T-helper 9 cell (primary cell): ENCODE measurements around the gene CHKB.
"Not testable (repeated sequence)": the region's sequence is repeated elsewhere in the genome, so short reads cannot be mapped to it uniquely, and the experiment has no call there.

ENCODE experiments used
- DNase-seq: peaks from one replicate; pipeline ENCODE4 v3.0.0-alpha.2; 2020
- total RNA-seq, 2 donors: gene quantifications; one replicate each; lab custom pipeline; 2026; lab: John Stamatoyannopoulos, UW

CHKB gene, protein sequence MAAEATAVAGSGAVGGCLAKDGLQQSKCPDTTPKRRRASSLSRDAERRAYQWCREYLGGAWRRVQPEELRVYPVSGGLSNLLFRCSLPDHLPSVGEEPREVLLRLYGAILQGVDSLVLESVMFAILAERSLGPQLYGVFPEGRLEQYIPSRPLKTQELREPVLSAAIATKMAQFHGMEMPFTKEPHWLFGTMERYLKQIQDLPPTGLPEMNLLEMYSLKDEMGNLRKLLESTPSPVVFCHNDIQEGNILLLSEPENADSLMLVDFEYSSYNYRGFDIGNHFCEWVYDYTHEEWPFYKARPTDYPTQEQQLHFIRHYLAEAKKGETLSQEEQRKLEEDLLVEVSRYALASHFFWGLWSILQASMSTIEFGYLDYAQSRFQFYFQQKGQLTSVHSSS
- 2.0 to 2.4 reads per million in 2 donors for total RNA-seq

DNA sequence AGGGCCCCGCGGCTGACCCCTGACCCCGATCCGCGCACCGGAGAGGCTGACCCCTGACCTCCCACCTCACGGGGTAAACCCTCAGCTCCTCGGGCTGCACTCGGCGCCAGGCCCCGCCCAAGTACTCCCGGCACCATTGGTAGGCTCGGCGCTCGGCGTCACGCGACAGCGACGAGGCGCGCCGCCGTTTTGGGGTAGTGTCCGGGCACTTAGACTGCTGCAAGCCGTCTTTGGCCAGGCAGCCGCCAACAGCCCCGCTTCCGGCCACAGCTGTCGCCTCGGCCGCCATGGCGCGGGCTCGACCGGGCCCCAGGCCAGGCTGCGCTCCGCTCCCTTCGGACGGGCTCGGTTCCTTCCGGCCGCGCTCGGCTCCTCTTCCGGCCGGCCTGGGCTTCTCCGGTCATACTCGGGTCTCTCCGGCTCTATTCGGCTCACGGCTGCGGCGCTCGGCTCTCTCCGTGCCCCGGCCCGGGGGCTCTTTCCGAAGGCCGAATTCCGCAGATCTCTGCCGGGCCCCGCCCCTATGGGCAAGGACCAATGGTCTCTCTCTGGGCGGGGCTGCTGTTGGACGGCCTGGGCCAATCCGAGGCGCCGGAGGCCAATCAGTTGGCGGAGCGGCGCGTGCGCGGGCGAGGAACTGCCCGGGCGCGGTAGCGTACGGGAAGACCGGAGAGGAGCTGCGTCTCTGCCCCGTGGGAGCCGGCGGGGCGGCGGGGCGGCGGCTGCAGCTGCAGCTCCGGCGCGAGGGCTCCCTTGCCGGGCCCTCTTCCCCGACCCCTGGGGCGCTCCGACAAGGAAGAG lies at the start of gene CHKB:
CHKB (minus strand) TSS at position 357 of the 801 bp plus-strand sequence; CDS start at position 289, 68 bp downstream.
- peak; percentile 97 for DNase-seq

DNA sequence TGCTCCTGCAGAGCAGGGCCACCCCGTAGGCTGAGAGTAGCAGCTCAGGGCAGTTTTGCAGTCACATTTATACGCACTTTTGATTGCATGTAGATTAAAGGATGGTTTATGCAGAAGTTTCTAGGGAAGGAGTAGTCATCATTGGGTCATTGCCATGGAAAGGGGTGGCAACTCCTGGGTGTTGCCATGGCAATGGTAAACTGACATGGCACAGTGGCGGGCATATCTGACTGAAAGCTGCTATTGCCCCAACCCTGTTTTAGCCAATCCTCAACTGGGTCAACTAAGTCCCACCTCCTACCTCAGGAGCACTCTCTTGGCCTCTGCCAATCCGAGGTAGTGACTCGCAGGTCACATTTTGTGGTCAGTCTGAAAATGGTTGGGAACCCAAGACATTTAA lies 47.7 kb upstream of the CHKB start:
- no peak for DNase-seq

DNA sequence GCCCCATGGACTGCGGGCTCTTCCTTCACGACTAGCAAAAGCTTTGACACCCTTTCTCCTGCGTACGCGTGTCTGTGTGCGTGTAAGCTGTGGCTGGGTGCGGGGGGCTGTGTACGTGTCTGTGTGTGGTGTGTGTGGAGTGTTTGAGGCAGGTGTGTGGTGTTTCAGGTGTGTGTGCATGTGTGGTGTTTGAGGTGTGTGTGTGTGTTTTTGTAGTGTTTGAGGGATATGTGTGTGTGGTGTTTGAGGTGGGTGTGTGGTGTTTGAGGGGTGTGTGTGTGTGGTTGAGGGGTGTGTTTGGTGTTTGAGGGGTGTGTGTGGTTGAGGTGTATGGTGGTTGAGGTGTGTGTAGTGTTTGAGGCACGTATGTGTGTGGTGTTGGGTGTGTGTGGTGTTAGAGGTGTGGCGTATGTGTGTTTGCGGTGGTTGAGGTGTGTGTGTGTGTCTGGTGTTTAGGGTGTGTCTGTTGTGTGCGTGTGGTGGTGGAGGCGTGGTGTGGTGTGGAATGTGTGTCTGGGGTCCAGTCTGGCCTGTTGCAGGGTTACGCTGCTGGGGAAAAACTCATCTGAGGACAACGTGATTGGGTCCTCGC lies 46.0 kb upstream of the CHKB start:
- no peak for DNase-seq

DNA sequence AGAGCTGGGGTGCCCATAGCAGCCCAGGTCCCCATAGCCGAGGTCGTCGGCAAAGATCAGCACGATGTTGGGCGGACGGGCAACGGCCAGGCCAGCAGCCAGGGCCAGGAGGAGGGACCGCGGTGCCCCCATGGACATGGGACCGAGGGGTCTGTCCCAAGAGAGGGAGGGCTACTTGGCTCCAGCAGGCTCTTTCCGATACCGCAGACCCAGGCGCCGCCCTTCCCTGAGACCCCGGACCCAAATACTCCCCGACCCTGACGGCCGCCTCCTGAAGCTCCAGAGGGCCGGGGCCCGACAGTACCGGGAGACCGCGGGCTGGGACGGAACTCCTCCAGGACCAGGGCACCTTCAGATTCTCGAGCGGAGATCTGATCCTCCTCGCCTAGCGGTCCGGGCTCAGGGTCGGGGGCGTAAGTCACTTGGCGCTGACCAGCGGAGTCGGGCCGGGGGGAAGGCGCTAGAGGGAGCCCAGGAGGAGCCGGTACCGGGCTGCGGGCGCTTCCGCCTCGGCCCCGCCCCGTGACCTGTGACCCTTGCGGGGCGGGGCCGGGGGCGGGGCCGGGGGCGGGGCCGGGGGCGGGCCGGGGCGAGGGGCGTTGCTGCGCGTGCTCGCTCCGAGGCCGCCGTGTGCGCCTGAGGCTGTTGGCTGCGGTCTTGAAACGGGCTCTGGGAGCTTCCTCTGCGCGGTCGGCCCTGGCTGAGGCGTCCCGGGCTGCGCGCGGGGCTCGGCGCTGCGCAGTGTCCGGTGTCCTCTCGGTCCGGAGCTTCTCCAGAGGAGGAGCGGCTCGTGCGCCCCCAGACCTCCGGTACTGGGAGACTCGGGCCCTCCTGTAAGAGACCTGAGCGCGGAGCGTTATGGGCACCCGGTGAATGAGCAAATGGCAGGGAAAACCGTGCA lies 45.2 kb upstream of the CHKB start, which contains the start of gene ARSA:
ARSA (minus strand) TSS at position 511 of the 901 bp plus-strand sequence; CDS start at position 138, 373 bp downstream.
- peak; percentile 67 for DNase-seq

DNA sequence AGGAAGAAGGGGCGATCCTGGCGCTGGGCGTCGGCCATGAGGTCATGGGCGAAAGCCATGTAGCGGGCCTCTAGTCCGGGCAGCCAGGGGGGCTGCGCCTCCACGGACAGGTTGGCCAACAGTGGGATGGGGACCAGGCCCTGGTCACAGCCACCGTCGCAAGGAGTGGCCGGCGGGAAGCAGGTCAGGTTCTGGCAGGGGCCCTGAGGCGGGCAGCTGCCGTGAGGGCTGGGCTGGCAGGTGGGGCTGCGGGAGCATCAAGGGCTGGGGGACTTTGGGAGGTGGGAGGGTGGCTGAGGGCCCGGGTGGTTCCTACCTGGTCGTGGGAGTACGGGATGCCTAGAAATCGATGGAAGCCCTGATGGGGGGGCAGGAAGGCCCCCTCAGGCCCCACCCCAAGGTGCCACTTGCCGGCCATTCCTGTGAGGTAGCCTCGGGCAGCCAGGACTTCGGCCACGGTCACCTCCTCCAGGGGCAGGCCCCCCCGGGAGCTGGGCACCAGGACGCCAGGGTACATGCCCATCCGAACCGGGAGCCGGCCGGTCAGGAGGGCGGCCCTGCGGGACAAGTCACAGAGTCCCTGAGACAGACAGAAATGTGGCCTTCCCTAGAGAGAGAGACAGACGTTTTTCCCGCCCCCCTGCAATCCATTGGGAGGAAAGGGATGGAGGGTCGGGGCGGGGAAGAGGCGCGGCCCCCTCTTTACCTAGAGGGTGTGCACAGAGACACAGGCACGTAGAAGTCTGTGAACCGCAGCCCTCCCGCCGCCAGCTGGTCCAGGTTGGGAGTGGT lies 44.4 kb upstream of the CHKB start:
- DNase-seq, result no peak

DNA sequence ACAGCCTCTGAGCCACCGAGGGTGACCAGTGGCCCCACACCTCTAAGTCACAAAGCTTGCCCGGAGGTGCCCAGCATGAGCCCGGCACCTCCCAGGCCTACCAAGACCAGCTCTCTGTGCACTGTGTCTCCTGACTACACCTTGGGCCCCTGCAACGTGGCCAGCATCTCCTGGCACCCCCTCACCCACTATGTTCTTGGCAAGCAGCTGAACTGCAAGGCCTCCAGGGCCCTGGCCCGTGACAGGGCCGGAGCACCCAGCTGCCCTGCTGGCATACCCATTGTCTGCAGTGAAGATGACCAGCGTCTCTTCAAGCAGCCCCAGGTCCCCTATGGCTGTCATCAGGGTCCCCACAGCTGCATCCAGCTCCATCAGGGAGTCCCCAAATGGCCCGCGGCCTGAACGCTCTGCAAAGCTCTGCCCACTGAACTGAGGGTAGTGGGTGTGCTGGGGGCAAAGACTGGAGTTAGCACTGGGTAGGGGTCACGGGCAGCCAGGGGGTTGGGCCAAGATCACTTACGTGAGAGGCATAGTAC lies 43.7 kb upstream of the CHKB start:
- no peak for DNase-seq

DNA sequence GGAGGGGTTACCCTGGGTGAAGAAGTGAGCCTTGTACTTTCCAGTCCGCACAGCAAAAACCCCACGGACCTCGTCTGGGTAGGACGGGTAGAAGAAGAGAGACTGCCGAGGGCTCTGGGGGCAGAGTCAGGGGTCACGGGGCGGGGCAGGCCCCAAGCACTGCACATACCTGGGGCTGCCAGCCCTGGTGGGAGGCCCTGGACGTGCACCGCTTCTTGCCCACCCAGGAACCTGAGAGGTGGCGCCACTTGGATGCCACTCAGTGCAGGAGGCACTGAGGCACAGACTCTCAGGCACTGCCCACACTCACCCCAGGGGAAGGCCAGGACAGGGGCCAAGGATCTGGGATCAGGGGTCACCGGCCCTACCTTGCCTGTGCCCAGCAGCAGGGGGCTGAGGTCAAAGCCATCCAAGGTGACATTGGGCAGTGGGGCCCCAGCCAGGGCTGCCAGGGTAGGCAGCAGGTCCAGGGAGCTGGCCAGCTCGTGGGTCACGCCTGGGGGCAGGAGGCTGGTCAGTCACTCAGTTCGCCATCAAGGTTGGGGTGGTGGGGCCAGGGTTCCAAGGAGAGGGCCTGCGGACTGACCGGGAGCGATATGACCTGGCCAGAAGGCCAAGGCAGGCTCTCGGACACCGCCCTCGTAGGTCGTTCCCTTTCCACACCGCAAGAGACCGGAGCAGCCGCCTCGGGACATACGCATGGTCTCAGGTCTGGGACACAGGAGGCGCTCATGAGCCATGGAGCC lies 43.1 kb upstream of the CHKB start:
- no peak for DNase-seq

DNA sequence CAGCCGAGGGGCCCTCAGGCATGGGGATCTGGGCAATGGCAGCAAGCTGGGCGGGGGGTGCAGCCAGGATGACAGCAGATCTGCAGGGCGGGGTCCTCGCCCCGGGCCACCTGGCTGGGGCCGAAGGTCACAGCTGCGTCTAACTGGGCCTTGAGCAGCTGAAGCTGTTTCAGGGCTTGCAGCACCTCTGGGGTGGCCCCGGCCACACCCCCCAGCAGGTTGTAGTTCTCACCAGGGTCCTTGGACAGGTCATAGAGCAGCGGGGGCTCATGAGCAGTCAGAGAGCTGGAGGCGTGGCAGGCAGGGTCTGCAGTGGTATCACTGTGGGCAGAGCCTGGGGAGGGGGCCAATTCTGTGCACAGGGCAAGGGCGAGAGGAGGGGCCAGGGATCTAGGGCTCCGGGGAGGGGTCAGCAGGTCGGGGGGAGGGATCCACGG lies 42.5 kb upstream of the CHKB start:
- DNase-seq, result no peak

DNA sequence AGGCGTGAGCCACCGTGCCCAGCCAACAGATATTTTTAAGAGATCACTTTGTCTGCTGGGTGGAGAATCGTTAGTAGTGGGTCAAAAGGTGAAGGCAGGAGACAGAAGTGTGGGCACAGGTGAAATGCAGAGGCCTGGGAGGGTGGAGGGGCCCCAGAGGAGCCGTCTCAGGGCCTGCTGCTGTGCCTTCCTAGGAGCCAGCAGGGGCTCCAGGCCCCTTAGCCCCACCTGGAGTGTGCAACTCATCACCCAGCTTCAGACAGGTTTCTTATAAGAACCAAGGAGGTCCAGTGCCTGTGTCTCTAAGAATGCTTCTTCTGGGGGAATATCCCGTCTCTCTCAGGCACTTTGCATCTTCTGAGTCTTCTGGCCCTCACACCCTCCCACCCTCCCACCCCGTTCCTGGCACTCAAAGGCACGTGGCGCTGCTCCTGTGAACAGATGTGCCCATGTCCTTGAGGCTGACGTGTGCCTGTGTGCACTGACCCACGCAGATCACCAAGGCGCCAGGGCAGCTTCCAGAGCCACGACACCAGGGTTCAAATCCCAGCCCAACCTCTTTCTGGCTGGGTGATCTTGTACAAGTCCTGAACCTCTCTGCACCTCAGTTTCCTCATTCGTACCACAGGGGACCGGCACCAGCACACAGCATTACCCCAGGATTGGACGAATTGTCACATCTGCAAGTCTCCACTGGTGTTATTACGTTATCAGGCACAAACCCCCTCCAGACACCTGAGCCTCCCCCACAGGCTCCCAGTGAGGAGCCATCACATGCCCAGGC lies 41.9 kb upstream of the CHKB start:
- DNase-seq, result no peak

DNA sequence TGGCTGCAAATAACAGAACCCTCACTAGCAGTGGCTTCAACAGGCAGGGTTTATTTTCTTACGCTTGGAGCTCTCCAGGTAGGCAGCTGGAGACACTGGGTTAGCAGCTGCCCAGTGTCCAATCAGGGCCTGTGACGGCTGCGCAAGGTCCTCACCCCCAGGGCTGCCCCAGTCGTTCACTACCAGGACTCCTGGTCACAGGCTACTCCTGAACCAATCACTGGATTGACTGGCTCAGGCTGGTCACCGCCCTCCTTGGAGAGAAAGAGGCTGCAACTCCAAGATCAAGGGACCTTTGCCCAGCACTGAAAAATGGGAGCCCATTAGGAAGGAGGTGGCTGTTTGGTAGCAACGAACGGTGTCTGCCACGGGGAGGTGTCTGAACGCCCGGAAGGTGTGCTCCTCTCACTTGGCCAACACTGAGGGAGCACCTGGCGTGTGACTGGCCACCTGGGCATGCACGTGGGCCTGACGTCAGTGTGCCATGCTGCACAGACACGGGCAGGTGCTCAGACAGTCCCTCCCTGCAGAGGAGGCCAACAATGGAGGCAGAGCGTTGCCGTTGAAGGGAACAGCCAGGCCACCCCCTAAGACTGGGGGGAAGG lies 40.2 kb upstream of the CHKB start:
- DNase-seq, result no peak

DNA sequence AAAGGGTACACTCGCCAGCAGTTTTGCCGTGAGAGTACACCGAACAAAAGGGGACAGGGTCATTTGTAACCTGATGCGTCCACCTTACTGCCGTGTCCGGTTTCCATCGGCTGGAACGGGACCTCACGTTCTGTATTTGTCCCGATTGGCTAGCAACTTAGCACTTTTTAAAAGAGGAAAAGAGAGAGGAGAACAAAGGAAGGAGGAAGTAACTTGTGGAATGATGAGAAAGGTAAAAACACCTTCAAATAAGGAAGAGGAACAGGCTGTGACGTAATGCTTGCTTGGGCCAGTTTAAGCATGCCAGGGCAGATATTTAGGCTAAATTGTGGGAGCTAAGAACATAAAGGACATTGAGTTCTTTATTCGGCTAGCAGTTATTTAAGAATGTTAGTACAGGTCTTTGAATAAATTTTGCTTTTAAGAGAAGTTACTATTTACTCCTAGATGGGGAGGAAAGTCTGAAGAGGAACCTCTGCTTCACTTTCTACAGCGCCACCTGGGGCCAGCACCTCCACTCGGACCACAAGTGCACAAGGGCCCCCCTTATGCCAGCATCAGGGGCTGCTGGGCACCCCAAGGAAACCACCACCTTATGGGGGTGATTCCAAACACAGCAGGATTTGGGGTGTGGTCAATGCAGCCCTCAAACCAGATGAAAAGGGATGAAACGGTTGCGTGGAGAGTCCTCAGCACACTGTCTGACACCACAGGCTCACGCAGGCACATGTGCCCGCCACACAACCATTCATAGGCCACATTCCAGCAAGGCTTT lies 39.5 kb upstream of the CHKB start:
- DNase-seq, result no peak

DNA sequence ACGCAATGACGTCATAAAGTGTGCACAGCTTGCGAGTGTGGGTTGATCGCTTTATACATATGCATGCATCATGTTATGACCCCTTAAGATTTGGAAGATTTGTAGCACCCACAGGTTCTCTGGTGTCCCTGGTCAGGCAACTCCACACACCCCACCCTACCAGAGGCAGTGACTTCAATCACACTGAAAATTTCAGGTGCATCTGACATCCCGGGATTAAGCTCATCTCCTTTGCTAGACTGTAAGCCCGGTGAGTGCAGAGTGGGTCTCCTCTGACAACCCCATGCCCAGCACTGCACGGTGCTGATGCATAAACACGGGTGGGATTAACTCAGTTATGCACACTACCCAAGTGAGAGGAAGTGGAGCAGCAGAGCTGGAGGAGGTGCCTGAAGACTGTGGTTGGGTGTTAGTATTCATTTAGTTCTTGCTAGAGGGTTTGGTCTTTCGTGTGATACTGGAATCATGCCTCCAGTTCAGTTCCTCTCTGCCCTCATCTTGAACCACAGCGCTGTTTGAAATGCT lies 38.8 kb upstream of the CHKB start:
- DNase-seq, result peak; percentile 23

DNA sequence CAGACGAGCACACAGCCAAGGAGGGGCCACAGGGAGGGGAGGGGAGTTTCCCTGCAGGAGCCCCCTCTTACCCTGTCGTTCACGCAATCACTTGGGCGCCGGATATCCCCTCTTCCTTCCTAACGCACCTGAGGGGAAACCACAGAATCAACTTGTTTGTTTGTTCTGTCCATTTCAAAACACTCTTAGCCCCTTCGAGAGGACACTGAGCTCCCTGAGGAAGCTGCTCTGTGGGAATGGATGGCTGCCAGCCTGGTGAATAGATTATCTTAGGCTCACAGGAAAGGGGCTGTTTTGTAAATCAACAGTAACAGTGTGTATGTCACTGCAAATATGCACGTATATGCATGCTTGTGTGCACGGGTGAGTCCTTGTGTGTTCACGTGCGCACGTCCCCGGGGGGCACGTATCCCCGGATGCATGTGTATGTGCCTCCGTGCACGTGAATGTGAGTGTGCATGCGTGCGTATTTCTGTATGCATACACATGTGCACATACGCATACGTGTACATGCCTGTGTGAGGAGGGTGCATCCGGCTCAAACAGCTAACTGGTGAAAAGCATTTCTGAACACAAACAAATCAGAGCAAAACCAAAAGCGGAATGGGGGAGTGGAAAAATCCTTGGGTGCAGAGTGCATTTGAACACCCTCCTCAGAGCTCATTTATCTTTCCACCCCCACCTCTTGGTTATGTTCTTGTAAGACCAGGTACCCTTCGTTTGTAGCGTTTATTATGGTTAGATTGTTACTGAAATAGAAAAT lies 38.1 kb upstream of the CHKB start:
- peak; percentile 84 for DNase-seq

DNA sequence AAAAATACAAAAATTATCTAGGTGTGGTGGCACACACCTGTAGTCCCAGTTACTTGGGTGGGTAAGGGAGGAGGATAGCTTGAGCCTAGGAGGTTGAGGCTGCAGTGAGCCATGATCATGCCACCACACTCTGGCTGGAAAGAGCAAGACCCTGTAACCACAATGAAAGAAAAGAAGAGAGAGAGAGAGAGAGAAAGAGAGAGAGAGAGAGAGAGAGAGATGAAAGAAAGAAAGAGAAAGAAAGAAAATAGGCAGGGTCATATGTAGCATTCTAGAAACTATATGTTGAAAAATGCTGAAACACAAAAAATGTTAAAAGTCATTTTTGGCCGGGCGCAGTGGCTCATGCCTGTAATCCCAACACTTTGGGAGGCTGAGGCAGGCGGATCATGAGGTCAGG lies 31.6 kb upstream of the CHKB start:
- not testable (repeated sequence) for DNase-seq

DNA sequence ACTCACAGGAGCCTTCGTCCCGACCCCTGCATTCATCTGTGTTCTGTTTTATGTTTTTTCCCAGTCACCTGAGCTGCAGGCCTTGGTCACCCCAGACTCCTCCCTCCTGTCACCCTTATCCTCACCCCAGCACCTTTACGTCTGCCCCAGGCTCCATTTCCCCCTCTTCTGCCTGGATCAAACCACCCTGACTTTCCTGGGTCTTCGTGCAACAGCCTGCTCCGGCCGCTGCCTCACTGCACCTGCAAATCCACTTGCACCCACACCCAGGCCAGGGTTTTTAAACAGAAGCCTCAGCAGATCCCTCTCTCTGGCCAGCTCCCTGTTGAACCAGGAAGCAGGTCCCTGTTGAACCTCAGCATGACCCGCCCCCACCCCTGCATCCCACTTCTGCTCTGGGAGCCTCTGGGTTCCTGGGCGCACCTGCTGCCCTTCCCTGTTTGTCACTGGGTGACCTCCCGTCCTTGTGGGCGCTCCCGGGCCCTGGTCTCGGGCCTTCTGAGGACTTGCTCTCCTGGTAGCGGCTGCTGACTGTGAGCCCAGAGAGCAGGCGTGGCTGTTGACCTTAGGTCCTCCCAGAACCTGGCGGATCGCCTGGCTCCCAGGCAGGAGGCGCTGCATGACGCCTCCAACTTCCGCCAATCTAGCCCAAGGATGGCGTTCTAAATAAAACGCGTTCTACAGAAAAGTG lies 30.8 kb upstream of the CHKB start:
- no peak for DNase-seq

DNA sequence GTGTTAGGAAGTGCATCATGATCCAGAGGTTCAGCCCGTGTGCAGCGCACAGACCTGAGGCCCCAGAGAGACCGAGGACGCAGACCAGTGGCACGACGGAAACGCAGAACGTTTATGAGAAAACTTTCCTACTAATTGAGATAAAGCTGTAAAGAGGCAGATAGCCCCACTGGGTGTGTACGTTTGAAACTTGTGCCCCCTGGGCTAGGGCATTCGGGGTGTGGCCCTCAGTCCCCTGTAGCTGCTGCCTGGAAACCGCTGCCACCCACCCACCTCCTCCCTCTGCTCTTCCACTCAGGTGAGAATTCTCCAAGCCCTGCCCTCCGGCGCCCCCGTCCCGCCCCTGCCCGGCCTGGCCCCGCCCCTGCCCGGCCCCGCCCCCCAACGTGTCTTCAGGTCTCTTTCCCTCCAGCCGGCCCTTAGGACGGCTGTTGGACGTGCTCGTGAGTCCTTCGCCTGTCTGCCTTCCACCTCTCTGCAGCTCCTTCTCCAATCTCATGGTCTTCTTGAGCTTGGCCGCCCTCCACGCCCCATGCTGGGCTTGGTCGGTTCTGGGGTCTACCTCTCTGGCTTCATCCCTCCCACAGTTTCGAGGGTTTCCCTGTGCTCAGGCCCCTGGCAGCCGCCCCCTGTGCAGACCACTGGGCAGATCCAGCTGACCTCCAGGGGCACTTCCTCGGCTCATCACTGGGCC lies 30.0 kb upstream of the CHKB start:
- no peak for DNase-seq
